Measurements from ENCODE around the gene LRP11. TPM values are rescaled to one million over a fixed set of nuclear protein-coding genes. Genes with fewer than 3 reads are reported as not detected.

The LRP11 gene
- total RNA-seq, 1 experiment from 2014 or later = 48.0 TPM

DNA sequence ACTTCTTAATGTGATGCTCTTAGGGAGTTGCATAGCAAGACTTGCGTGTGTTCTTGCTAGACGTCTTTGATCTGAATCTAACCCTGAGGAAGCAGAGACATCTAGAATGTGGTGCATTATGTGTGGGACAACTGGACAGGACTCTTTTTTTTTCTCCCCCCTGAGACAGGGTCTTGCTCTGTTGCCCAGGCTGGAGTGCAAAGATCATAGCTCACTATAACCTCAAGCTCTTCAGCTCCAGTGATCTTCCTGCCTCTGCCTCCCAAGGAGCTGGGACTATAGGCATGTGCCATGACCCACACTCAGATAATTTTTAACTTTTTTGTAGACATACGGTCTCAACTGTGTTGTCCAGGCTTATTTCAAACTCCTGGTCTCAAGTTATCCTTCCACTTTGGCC is 80.6 kb downstream of the LRP11 start:
- DNase-seq = no peak
- peaks cover 35% of the 10 kb centered on the region for H3K36me3 ChIP-seq
- no peaks in the 10 kb centered on the region for H3K9me3 ChIP-seq
- no peaks in the 10 kb centered on the region; the same call in 1 of the 2 replicates for H3K27me3 ChIP-seq
- H3K4me3 ChIP-seq = no peak overlapping the region

DNA sequence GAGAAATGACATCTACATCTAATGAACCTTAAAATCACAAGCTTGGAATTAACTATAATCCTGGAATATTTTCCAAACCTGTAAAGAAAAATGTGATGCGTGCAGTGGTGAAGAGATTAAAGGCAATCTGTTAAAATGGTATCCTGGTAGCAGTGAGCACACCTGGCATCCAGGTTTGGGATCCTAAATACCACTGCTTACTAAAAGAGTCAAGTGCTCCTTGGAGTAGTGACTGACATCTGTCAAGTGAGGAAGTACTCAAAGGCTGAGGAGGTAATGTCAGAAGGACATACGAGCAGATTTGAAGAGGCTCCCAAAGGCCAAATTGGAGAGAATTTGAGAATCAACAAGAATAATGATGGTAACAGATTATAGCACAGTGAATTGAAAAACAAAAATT is 81.8 kb downstream of the LRP11 start:
- Histone ChIP-seq H3K36me3 (peaks cover 38% of the 10 kb centered on the region), H3K27me3 (no peaks in the 10 kb centered on the region; the same call in 1 of the 2 replicates), H3K9me3 (no peaks in the 10 kb centered on the region), H3K4me3 (no peak overlapping the region)
- no peak for DNase-seq

- Histone ChIP-seq H3K27me3 (no peaks in the 10 kb centered on the region; the same call in 1 of the 2 replicates), H3K36me3 (peaks cover 38% of the 10 kb centered on the region), H3K9me3 (no peaks in the 10 kb centered on the region), H3K4me3 (no peak overlapping the region)
- no peak for DNase-seq
Measured at GRCh38 chr6:149781715-149782114, 82.4 kb downstream of the LRP11 start.

DNA sequence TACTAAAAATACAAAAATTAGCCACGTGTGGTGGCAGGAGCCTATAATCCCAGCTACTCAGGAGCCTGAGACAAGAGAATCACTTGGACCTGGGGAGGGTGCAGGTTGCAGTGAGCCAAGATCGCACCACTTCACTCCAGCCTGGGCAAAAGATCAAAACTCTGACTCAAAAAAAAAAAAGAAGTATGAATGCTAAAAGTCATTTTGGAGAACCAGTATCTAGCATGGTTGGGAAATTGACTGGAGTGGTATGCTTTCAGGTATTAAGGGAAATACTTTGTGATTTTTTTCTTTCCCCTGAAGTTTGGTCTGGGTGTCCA is 84.6 kb downstream of the LRP11 start:
- H3K4me3 ChIP-seq = no peak overlapping the region
- DNase-seq = peak; percentile 12
- peaks cover 48% of the 10 kb centered on the region for H3K36me3 ChIP-seq
- no peaks in the 10 kb centered on the region for H3K9me3 ChIP-seq
- H3K27me3 ChIP-seq = no peaks in the 10 kb centered on the region; the same call in 1 of the 2 replicates

DNA sequence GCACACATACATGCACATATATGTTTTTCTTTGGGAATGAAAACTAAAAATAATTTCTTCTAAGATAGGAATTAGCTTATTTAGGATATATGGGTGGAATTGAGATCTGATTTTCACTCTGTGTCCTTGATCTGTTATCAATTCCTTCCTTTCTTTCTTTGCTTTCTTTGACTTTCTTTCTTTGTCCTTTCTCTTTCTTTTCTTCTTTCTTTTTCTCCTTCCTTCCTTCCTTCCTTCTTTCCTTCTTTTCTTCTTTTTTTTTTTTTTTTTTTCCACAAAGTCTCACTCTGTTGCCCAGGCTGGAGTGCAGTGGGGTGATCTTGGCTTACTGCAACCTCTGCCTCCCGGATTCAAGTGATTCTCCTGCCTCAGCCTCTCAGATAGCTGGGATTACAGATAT is 86.5 kb downstream of the LRP11 start:
- peaks cover 51% of the 10 kb centered on the region for H3K36me3 ChIP-seq
- DNase-seq = no peak
- H3K27me3 ChIP-seq = no peaks in the 10 kb centered on the region; the same call in 1 of the 2 replicates
- H3K9me3 ChIP-seq = no peaks in the 10 kb centered on the region
- H3K4me3 ChIP-seq = no peak overlapping the region

DNA sequence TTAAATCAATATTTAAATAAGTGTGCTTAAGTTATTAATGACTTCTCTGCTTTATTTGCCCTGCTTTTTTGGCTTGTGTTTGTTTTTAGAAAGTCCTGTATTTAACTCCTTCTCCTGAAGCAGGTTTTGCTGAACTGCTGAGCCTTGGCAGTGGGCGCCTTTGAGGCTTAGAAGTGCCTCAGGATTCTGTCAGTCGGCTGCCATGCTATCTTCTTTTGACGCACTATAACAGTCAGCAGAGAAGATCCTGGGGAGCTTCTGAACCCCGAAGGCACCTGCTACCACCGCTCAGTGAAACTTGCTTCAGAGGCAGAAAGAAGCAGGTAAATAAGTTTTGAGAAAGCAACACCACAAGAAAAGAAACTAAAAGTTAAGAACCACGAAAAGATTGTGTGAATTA is 92.2 kb downstream of the LRP11 start:
- DNase-seq = no peak
- H3K36me3 ChIP-seq = peaks cover 67% of the 10 kb centered on the region
- H3K4me3 ChIP-seq = no peak overlapping the region
- no peaks in the 10 kb centered on the region for H3K9me3 ChIP-seq
- no peaks in the 10 kb centered on the region for H3K27me3 ChIP-seq

DNA sequence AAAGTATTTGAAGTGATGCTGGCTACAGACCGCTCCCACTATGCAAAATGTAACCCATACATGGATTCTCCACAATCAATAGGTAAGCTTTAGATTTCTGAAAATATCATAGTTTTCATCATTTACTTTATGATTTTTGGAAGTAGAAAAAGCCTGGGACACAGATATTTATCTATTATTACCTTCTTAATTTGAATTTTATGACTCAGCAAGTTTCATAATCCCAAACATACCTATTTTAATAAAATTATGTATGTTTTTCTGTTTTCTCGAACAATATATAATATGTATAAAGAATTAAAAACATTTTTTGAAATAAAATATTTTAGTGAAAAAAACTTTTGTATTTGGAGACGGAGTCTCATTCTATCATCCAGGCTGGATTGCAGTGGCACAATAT is 93.0 kb downstream of the LRP11 start:
- peaks cover under 1% of the 10 kb centered on the region for H3K9me3 ChIP-seq
- no peaks in the 10 kb centered on the region for H3K27me3 ChIP-seq
- no peak for DNase-seq
- peaks cover 70% of the 10 kb centered on the region for H3K36me3 ChIP-seq
- H3K4me3 ChIP-seq = no peak overlapping the region

- Histone ChIP-seq H3K9me3 (peaks cover 14% of the 10 kb centered on the region), H3K4me3 (no peak overlapping the region), H3K36me3 (peaks cover 72% of the 10 kb centered on the region), H3K27me3 (no peaks in the 10 kb centered on the region)
- no peak for DNase-seq
Measured at GRCh38 chr6:149769676-149770075, 94.5 kb downstream of the LRP11 start.

Other genes with a start within 250 kb of the LRP11 start
- gene KATNA1, start 215.6 kb downstream of the LRP11 start, total RNA-seq (2014; rRNA removed; shearing (Covaris generic); ENCODE audit: low replicate concordance) = 26.9 and 34.1 TPM in 2 replicates
- gene LATS1, start 146.3 kb downstream of the LRP11 start, total RNA-seq (2014; rRNA removed; shearing (Covaris generic); ENCODE audit: low replicate concordance) = 10.3 and 12.9 TPM in 2 replicates
- gene NUP43, start 117.8 kb downstream of the LRP11 start, total RNA-seq (2014; rRNA removed; shearing (Covaris generic); ENCODE audit: low replicate concordance) = 24.5 and 53.9 TPM in 2 replicates
- 229 and 267 TPM in 2 replicates for gene PCMT1, start 114.6 kb downstream of the LRP11 start, total RNA-seq (2014; rRNA removed; shearing (Covaris generic); ENCODE audit: low replicate concordance)
- gene RAET1E, start 33.8 kb upstream of the LRP11 start, total RNA-seq (2014; rRNA removed; shearing (Covaris generic); ENCODE audit: low replicate concordance) = 2.8 and 5.7 TPM in 2 replicates
- gene RAET1G, start 58.8 kb upstream of the LRP11 start, total RNA-seq (2014; rRNA removed; shearing (Covaris generic); ENCODE audit: low replicate concordance) = 3.2 TPM in 1 of 2 replicates, not detected in the other
- gene ULBP2, start 77.7 kb upstream of the LRP11 start, total RNA-seq (2014; rRNA removed; shearing (Covaris generic); ENCODE audit: low replicate concordance) = 2.2 and 7.4 TPM in 2 replicates
- 1.5 and 2.5 TPM in 2 replicates for gene ULBP1, start 99.6 kb upstream of the LRP11 start, total RNA-seq (2014; rRNA removed; shearing (Covaris generic); ENCODE audit: low replicate concordance)
- 1.4 TPM in 1 of 2 replicates, not detected in the other for gene RAET1L, start 161.2 kb upstream of the LRP11 start, total RNA-seq (2014; rRNA removed; shearing (Covaris generic); ENCODE audit: low replicate concordance)
- 2.9 and 15.8 TPM in 2 replicates for gene ULBP3, start 204.8 kb upstream of the LRP11 start, total RNA-seq (2014; rRNA removed; shearing (Covaris generic); ENCODE audit: low replicate concordance)